Activated naive CD4-positive, alpha-beta T cell treated with anti-CD3 and anti-CD28 coated beads, Interleukin-2, amount 50 U/mL, for 16 hours (primary cell): ENCODE data around the gene MVK.

Experiments used
- DNase-seq: peaks from one replicate; pipeline ENCODE4 v3.0.0-alpha.2; 2020

Gene MVK

DNA sequence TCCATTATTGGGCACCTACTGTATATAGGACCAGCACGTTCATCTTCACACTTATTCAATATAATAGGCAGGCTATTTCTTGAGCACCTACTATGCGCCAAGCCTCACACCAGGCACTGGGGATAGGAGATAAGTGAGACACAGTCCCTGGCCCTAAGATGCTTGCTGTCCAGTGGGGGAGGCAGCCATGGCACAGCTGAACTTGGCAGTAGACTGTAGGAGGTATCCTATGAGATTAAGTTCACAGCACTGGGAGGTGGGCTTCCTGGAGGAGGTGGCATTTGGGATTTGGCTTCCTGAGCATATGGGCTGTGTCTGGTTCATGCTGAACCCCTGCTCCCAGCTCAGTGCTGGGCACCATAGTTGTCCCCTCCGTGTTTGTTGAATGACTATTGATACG, 65.1 kb downstream of the MVK start:
- DNase-seq, result no peak

DNA sequence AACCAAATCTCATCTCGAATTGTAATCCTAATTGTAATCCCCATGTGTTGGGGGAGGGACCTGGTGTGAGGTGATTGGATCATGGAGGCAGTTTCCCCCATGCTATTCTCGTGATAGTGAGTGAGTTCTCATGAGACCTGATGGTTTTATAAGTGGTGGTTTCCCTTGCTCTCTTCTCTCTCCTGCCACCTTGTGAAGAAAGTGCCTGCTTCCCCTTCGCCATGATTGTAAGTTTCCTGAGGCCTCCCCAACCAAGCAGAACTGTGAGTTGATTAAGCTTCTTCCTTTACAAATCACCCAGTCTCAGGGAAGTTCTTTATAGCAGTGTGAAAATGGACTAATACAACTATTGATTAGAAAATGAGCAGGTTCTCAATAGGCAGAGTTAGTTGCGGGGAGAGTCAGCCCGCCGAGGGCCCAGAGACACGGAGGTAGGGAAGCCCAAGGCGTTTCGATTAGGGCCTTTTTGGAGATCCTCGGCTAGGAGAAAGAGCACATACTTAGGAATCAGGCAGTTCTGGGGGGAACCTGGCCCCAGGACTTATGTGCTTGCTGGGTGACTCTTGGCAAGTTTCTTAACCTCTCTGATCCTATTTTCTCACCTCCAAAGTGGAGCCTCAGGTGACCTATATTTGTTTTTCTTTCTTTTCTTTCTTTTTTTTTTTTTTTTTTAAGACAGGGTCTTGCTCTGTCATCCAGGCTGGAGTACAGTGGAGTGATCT, 65.7 kb downstream of the MVK start:
- DNase-seq, result no peak

DNA sequence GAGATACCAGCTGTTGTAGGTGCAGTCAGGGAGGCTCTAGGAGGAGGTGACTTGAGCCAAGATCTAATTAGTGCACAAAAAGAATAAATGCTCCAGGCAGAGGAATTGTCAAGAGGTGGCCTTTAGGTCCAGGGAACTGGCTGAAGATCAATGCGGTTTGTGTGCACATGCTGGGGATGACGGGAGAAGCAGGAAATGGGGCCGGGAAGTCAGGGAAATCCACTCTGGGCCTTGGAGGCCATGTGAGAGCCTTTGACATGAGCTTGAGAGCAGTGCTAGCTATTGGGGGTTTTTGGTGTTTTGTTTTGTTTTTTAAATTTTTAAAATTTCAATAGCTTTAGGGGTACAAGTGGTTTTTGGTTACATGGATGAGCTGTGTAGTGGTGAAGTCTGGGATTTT, 67.4 kb downstream of the MVK start:
- no peak for DNase-seq

DNA sequence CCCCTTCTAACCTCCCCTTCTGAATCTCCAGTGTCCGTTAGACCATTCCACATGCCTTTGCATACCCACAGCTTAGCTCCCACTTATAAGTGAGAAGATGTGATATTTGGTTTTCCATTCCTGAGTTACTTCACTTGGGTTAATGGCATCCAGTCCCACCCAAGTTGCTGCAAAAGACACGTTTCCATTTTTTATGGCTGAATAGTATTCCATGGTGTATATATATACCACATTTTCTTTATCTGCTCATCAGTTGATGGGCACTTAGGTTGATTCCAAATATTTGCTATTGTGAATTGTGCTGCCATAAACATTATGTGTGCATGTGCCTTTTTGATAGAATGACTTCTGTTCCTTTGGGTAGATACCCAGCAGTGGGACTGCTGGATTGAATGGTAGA, 67.8 kb downstream of the MVK start:
- DNase-seq, result no peak

DNA sequence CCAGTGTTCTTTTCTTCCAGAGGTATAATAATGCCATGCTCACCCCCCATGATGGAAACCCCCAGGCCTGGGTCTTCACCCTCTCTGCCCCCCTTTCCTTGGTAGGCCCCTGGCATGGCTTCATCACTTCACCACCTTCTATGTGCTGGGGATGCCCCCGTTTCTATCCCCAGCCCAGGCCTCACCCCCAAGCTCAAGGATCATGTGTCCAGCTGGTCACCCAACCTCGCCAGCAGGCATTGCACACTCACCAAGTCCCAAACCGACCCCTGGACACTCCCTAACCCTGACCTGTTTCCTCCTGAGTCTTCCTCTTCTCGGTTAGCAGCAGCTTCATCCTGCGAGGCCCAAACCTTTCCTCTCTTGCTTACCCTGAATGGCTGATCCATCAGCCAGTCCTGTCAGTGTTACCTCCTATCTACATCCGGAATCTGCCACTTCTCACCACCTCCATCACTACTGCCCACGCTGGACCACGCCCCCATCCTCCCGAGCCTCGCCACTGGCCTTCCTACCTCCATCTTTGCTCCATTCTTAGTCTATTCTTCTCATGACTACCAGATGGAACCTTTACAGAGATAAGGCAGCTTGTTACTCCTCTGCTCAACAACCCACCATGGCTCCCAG, 69.0 kb downstream of the MVK start:
- DNase-seq, result no peak

DNA sequence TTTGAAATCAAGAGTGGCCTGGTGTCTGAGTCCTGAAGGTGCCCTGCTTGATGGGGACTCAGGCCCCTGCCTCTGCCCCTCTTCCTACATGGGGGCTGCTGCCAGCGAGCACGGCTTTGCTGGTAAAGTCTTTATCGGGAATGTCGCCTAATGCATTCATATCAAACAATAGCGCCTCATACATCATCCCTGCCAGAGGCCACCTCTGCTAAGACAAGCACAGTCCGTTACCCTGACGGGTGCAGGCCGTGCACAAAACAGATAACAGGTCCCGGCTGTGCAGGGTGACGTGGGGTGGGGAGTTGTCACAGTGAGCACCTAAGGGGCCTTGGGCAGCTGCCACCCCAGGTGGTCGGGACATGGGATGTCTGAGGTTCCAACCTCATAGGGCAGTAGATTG, 71.6 kb downstream of the MVK start:
- DNase-seq, result no peak

DNA sequence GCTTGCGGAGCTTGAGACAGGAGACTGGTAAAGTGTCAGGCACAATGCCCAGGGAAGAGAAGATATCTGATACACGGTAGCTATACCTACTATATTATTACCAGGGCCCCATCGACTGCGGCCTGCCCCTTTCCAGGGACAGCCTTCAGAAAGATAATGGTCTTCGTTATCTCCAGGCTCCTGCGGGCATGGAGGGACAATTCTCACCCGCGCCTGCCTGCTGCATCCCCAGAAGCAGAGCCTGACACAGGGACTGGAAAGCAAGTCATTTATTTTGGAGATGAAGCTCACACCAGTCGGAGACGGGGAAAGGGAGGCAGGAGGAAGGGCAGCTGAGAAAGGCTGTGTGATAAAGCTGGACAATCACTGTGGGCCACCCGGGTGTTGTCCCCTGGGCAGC, 72.1 kb downstream of the MVK start:
- no peak for DNase-seq
